Measurements from ENCODE around the gene IGF2BP2.
"Not testable (repeated sequence)": the region's sequence is repeated elsewhere in the genome, so short reads cannot be mapped to it uniquely, and the experiment has no call there.

Gene IGF2BP2

DNA sequence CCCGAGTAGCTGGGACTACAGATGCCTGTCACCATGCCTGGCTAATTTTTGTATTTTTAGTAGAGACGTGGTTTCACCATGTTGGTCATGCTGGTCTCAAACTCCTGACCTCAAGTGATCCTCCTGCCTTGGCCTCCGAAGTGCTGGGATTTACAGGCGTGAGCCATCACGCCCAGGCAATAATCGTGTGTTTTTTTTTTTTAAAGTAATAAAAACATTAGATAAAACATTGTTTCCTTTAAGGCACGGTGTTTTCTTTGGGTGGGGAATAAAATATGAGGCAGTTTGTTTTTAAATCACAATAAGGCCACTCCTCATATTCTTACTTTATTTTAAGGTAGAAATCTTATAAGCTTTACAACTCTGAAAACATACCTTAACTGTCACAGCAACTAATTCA, 127.6 kb downstream of the IGF2BP2 start:
- H3K4me3 ChIP-seq (ENCODE audit: low read depth in 1 of 2, low read length in 2 of 2); H3K4me1 ChIP-seq (ENCODE audit: insufficient read depth, low read length): not testable (repeated sequence)

DNA sequence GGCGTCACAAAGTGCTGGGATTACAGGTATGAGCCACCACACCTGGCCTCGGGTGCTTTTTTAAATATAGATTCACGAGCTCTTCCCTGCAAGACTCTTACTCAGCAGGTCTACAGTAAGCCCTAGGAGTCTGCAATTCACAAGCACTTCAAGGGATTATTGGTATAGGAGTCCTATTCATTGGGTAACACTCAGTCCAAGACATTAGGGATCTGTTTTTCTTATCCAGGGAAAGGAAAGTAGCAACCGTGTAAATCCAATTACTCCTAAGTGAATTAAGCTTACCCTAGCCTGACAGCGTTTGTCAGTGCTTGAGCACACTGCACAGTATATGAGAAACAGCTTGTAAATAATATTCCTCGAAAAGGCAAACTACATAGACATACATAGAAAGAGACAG, 128.8 kb downstream of the IGF2BP2 start:
- no peaks in the 10 kb centered on the region for H3K27me3 ChIP-seq (ENCODE audit: control insufficient read depth in 1 of 2, insufficient read depth in 2 of 2, low read length in 2 of 2)

More for the DNA sequence above, 127.6 kb downstream of the IGF2BP2 start:
- not testable (repeated sequence) for H3K9ac ChIP-seq (ENCODE audit: low read length); H3K9me3 ChIP-seq (ENCODE audit: low read length); H3K27me3 ChIP-seq (ENCODE audit: control insufficient read depth in 1 of 2, insufficient read depth in 2 of 2, low read length in 2 of 2); H3K27ac ChIP-seq (ENCODE audit: low read depth, low read length); H3K36me3 ChIP-seq (ENCODE audit: insufficient read depth, low read length)

DNA sequence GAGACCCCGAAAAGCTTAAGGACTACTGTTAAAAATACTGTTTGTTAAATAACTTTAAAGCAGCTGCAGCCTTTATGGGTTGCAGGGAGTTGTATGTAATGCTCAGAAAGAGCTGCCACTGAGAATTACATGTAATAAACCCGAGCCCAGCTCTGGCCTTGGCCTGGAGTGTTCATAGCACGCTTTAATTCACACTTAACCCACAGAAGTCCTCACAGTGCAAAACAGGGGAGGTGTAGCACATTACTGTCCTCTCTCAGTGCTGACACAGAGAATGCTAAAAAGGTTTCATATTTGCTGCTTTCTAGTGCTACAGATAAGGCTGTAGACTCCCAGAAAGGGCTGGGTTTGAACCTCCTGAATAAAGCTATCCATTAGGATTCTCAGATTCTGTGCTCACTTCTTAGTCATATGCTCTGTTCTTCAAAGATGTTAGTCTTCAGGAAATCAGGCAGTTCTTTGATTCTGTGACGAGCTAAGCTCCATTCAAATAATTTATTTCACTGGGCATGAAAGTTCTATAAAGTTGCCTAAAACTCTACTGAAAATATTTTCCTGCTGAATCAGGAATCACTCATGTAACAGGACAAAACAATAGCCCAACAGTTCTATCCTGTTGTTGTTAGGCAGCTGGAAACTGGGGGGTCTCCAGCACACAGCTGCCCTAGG, 130.7 kb downstream of the IGF2BP2 start:
- H3K4me1 ChIP-seq (ENCODE audit: insufficient read depth, low read length), result no peaks in the 10 kb centered on the region
- no peaks in the 10 kb centered on the region for H3K36me3 ChIP-seq (ENCODE audit: insufficient read depth, low read length)
- H3K27ac ChIP-seq (ENCODE audit: low read depth, low read length), result no peak overlapping the region
- H3K9me3 ChIP-seq (ENCODE audit: low read length), result no peaks in the 10 kb centered on the region
- H3K27me3 ChIP-seq (ENCODE audit: control insufficient read depth in 1 of 2, insufficient read depth in 2 of 2, low read length in 2 of 2), result no peaks in the 10 kb centered on the region
- H3K9ac ChIP-seq (ENCODE audit: low read length), result no peak overlapping the region
- H3K4me3 ChIP-seq (ENCODE audit: low read depth in 1 of 2, low read length in 2 of 2), result no peak overlapping the region

More for the DNA sequence above, 128.8 kb downstream of the IGF2BP2 start:
- Histone ChIP-seq H3K27ac (ENCODE audit: low read depth, low read length) (no peak overlapping the region), H3K9me3 (ENCODE audit: low read length) (no peaks in the 10 kb centered on the region), H3K4me1 (ENCODE audit: insufficient read depth, low read length) (no peaks in the 10 kb centered on the region), H3K9ac (ENCODE audit: low read length) (no peak overlapping the region), H3K4me3 (ENCODE audit: low read depth in 1 of 2, low read length in 2 of 2) (no peak overlapping the region), H3K36me3 (ENCODE audit: insufficient read depth, low read length) (no peaks in the 10 kb centered on the region)

DNA sequence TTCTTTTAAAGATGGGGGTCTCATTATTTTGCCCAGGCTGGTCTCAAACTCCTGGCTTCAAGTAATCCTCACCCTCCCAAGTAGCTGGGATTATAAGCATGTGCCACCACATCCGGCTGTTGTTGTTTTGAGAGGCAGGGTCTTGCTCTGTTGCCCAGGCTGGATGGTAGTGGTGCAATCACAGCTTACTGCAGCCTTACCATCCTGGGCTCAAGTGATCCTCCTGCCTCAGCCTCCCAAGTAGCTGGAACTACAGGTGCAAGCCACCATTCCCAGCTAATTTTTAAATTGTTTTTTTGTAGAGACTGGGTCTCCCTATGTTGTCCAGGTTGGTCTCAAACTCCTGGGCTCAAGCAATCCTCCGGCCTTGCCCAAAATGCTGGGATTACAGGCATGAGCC, 133.2 kb downstream of the IGF2BP2 start:
- no peaks in the 10 kb centered on the region for H3K27me3 ChIP-seq (ENCODE audit: control insufficient read depth in 1 of 2, insufficient read depth in 2 of 2, low read length in 2 of 2)
- H3K4me1 ChIP-seq (ENCODE audit: insufficient read depth, low read length), result no peaks in the 10 kb centered on the region
- H3K4me3 ChIP-seq (ENCODE audit: low read depth in 1 of 2, low read length in 2 of 2), result no peak overlapping the region
- no peak overlapping the region for H3K9ac ChIP-seq (ENCODE audit: low read length)
- no peak overlapping the region for H3K27ac ChIP-seq (ENCODE audit: low read depth, low read length)
- no peaks in the 10 kb centered on the region for H3K36me3 ChIP-seq (ENCODE audit: insufficient read depth, low read length)
- H3K9me3 ChIP-seq (ENCODE audit: low read length), result no peaks in the 10 kb centered on the region

DNA sequence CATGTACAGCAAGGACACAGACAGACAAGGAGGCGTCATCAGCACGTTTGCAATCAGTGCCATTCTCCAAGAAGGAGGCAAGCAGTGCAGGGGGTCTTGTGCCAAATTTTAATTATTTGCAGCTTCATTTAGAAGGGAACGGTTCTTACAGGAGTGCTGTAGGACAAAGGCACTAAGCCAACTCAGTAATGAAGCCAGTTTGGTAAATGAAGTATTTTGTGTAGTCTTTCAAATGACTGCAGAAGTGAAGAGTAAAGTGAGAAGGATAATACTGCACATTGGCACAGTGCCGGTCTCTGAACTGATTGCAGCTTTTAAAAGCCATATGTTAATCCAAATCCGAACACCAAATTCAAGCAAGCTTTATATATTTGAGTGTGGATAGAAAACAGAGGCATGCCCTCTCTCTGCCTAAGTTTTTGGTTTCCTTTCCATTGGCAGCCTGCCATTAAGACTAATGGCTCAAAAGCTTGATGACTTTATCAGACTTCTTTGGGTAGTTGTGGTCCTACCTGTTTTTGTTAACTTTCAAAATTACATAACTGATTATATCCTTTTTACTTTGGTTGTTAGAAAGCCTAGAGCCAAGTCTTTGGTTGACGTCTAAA, 137.5 kb downstream of the IGF2BP2 start:
- Histone ChIP-seq H3K36me3 (ENCODE audit: insufficient read depth, low read length) (no peaks in the 10 kb centered on the region), H3K4me3 (ENCODE audit: low read depth in 1 of 2, low read length in 2 of 2) (no peak overlapping the region), H3K27me3 (ENCODE audit: control insufficient read depth in 1 of 2, insufficient read depth in 2 of 2, low read length in 2 of 2) (no peaks in the 10 kb centered on the region), H3K9ac (ENCODE audit: low read length) (no peak overlapping the region), H3K9me3 (ENCODE audit: low read length) (no peaks in the 10 kb centered on the region), H3K27ac (ENCODE audit: low read depth, low read length) (no peak overlapping the region), H3K4me1 (ENCODE audit: insufficient read depth, low read length) (no peaks in the 10 kb centered on the region)

DNA sequence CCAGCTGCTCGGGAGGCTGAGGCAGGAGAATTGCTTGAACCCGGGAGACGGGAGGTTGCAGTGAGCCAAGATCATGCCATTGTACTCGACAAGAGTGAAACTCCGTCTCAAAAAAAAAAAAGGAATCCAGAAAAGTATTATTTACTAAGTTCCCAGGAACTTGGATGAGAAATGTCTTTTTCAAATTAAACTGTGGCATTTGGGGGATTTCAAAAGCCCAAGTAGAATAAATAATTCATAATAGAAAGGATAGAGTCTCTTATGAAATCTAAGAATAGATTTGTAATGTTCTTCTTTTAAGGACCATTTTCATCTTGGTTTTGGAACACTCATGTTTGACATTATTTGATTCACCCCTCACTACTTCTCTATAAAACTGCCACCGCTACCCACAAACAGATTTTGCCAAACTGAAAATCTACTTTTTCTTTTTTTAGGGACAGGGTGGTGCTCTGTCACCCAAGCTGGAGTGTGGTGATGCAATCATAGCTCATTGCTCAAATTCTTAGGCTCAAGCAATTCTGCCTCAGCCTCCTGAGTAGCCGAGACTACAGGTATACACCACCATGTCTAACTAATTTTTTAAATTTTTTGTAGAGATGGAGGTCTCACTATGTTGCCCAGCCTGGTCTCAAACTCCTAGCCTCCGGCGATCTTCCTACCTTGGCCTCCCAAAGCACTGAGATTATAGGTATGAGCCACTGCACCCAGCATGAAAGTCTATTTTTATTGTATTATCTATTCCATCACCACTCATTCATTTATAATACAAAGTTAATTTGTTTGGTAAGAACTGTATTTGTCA, 139.4 kb downstream of the IGF2BP2 start:
- Histone ChIP-seq H3K4me3 (ENCODE audit: low read depth in 1 of 2, low read length in 2 of 2) (no peak overlapping the region), H3K27me3 (ENCODE audit: control insufficient read depth in 1 of 2, insufficient read depth in 2 of 2, low read length in 2 of 2) (no peaks in the 10 kb centered on the region), H3K27ac (ENCODE audit: low read depth, low read length) (no peak overlapping the region), H3K9me3 (ENCODE audit: low read length) (no peaks in the 10 kb centered on the region), H3K4me1 (ENCODE audit: insufficient read depth, low read length) (no peaks in the 10 kb centered on the region), H3K36me3 (ENCODE audit: insufficient read depth, low read length) (no peaks in the 10 kb centered on the region), H3K9ac (ENCODE audit: low read length) (no peak overlapping the region)

DNA sequence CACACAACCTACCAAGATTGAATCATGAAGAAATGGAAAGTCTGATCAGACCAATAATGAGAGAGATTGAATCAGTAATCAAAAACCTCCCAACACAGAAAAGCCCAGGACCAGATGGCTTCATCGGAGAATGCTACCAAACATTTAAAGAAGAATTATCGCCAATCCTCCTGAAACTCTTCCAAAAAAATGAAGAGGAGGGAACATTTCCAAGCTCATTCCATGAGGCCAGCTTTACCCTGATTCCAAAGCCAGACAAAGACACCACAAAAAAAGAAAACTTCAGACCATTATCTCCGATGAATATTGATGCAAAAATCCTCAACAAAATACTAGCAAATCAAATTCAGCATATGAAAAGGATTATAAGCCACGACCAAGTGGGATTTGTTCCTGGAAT, 144.6 kb downstream of the IGF2BP2 start:
- no peaks in the 10 kb centered on the region for H3K27me3 ChIP-seq (ENCODE audit: control insufficient read depth in 1 of 2, insufficient read depth in 2 of 2, low read length in 2 of 2)
- no peaks in the 10 kb centered on the region for H3K9me3 ChIP-seq (ENCODE audit: low read length)
- H3K27ac ChIP-seq (ENCODE audit: low read depth, low read length), result no peak overlapping the region
- no peak overlapping the region for H3K9ac ChIP-seq (ENCODE audit: low read length)
- H3K4me3 ChIP-seq (ENCODE audit: low read depth in 1 of 2, low read length in 2 of 2), result no peak overlapping the region
- no peaks in the 10 kb centered on the region for H3K4me1 ChIP-seq (ENCODE audit: insufficient read depth, low read length)
- H3K36me3 ChIP-seq (ENCODE audit: insufficient read depth, low read length), result no peaks in the 10 kb centered on the region

DNA sequence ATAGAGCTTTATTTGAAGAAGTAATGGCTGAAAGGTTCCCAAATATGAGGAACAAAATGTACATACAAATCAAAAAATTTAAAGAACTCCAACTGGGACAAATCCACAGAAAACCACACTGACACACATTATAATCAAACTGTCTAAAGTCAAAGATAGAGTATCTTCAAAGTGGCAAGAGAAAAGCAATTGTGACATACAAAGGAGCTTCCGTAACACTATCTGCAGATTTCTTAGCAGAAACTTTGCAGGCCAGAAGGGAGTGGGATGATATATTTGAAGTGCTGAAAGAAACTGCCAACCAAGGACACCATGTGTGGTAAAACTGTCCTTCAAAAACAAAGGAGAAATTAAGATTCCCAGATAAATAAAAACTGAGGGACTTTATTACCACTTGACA, 146.8 kb downstream of the IGF2BP2 start:
- H3K27me3 ChIP-seq (ENCODE audit: control insufficient read depth in 1 of 2, insufficient read depth in 2 of 2, low read length in 2 of 2), result no peaks in the 10 kb centered on the region
- no peaks in the 10 kb centered on the region for H3K9me3 ChIP-seq (ENCODE audit: low read length)
- no peak overlapping the region for H3K27ac ChIP-seq (ENCODE audit: low read depth, low read length)
- H3K4me1 ChIP-seq (ENCODE audit: insufficient read depth, low read length), result no peaks in the 10 kb centered on the region
- no peak overlapping the region for H3K4me3 ChIP-seq (ENCODE audit: low read depth in 1 of 2, low read length in 2 of 2)
- no peak overlapping the region for H3K9ac ChIP-seq (ENCODE audit: low read length)
- no peaks in the 10 kb centered on the region for H3K36me3 ChIP-seq (ENCODE audit: insufficient read depth, low read length)

DNA sequence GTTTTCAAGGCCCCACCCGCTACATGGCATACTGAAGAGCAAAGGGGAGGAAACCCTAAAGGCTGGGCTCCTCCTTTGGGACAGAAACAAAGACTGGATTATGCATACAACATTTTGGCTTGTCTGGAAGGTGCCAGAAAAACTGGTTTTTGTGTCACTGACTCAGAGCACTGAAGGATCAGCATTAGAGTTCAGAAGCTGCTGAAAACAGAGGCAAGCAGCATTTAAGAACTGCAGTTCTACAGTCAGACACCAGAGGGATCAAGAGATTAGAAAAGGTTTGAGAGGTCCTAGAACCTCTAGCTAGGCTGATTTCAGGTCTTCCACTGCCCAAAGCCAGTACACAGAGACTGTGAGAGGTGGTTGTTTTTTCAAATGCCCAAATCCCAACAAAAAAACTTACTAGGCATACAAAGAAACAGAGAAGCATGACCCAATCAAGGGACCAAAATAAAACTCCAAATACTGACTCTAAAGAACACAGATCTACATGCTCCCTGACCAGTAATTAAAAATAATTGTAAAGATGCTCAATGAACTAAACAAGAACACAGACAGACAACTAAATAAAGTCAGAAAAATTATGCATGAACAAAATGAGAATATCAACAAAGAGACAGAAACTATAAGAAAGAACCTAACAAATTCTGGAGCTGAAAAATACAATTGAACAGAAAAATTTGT, 147.6 kb downstream of the IGF2BP2 start:
- Histone ChIP-seq H3K36me3 (ENCODE audit: insufficient read depth, low read length) (no peaks in the 10 kb centered on the region), H3K4me1 (ENCODE audit: insufficient read depth, low read length) (no peaks in the 10 kb centered on the region), H3K9me3 (ENCODE audit: low read length) (no peaks in the 10 kb centered on the region), H3K27ac (ENCODE audit: low read depth, low read length) (no peak overlapping the region), H3K4me3 (ENCODE audit: low read depth in 1 of 2, low read length in 2 of 2) (no peak overlapping the region), H3K27me3 (ENCODE audit: control insufficient read depth in 1 of 2, insufficient read depth in 2 of 2, low read length in 2 of 2) (no peaks in the 10 kb centered on the region), H3K9ac (ENCODE audit: low read length) (no peak overlapping the region)

DNA sequence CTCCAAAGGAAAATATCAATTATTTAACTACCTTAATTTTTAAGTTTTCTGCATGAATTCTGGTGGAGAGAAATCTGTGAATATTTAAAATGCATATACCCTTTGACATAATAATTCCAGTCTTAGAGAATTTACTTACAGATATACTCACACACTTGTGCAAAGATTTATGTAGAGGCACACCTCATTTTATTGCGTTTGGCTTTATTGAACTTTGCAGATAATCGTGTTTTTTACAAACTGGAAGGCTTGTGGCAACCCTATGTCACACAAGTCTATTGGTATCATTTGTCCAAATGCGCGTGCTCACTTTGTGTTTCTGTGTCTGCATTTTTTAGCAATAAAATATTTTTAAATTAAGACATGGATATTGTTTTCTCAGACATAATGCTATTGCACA, 157.3 kb downstream of the IGF2BP2 start:
- Histone ChIP-seq H3K36me3 (ENCODE audit: insufficient read depth, low read length) (no peaks in the 10 kb centered on the region), H3K4me3 (ENCODE audit: low read depth in 1 of 2, low read length in 2 of 2) (no peak overlapping the region), H3K4me1 (ENCODE audit: insufficient read depth, low read length) (no peaks in the 10 kb centered on the region)

DNA sequence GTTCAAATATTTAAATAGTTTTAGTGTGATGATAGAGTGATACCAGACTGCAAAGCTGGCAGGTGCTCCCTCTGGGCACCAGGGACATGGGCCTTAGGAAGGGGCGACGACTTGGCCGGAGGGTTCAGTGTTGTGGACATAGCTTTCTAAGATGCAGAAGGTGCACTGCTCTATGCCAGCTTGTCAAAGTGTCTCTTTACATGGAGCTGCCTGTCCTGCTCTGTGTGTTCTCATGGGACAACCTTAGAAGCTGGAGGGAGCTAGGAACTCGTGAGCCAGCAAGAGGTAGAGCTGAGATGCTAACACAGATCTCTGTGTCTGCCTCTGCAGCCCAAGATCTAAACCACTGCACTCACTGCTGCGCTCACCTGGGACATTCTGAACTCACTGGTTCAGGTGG, 160.9 kb downstream of the IGF2BP2 start:
- Histone ChIP-seq H3K4me1 (ENCODE audit: insufficient read depth, low read length) (peaks cover 4% of the 10 kb centered on the region), H3K9ac (ENCODE audit: low read length) (no peak overlapping the region), H3K36me3 (ENCODE audit: insufficient read depth, low read length) (no peaks in the 10 kb centered on the region), H3K9me3 (ENCODE audit: low read length) (no peaks in the 10 kb centered on the region), H3K4me3 (ENCODE audit: low read depth in 1 of 2, low read length in 2 of 2) (no peak overlapping the region), H3K27me3 (ENCODE audit: control insufficient read depth in 1 of 2, insufficient read depth in 2 of 2, low read length in 2 of 2) (peaks cover 0 to 4% of the 10 kb centered on the region in 2 donors), H3K27ac (ENCODE audit: low read depth, low read length) (no peak overlapping the region)

More for the DNA sequence above, 157.3 kb downstream of the IGF2BP2 start:
- Histone ChIP-seq H3K27me3 (ENCODE audit: control insufficient read depth in 1 of 2, insufficient read depth in 2 of 2, low read length in 2 of 2) (peaks cover 0 to 4% of the 10 kb centered on the region in 2 donors), H3K9ac (ENCODE audit: low read length) (no peak overlapping the region), H3K9me3 (ENCODE audit: low read length) (no peaks in the 10 kb centered on the region), H3K27ac (ENCODE audit: low read depth, low read length) (no peak overlapping the region)
